VCaP (cell line): Measurements from ENCODE around the gene GATA1.

ENCODE experiments used
- H3K27ac ChIP-seq: fragments of 450-650 bp; 2 replicates; pipeline ENCODE4 v1.5.1; 2017
- TF ChIP-seq, protein P1 (sequence below): fragments of 450-650 bp; conservative IDR thresholded peaks from 2 replicates; pipeline ENCODE4 v1.5.1; 2017; ENCODE audit warnings: mild to moderate bottlenecking, moderate library complexity

Gene GATA1

DNA sequence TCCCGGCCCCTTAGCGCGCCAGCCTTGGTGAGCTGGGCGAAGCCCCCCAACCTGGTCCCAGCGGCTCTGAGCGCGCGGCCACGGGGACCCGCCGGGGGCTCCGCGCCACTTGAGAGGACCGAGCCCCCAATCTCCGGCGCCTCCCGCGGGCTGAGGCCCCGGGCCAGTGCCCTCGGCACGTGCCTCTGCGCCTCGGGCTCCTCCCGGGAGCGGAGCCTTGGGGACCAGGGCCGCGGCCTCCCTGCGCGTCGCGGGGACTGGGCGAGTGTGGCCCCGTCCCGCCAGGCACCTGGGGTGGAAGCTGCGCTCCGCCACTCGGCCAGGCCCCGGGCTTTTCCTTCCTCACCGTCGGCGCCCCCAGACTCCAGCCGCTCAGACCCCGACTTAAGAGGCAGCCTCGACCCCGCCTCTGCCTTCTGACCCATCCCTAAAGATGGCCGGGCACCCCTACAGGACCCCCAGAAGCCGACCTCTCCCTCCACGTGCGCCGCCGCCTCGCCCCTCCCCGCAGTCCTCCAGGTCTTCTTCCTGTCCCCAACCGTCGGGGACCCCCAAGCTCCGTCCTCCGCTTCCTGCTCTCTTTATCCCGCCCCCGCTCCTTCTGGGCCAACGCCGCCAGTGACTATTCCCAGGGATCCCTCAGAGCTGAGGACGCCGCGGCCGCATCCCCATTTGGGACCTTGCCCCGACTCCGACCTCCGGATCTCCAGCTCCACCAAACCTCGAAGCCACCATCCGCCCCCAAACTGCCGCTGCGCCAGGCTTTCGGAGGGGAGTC lies 40.7 kb downstream of the GATA1 start:
- TF ChIP-seq, protein P1, sequence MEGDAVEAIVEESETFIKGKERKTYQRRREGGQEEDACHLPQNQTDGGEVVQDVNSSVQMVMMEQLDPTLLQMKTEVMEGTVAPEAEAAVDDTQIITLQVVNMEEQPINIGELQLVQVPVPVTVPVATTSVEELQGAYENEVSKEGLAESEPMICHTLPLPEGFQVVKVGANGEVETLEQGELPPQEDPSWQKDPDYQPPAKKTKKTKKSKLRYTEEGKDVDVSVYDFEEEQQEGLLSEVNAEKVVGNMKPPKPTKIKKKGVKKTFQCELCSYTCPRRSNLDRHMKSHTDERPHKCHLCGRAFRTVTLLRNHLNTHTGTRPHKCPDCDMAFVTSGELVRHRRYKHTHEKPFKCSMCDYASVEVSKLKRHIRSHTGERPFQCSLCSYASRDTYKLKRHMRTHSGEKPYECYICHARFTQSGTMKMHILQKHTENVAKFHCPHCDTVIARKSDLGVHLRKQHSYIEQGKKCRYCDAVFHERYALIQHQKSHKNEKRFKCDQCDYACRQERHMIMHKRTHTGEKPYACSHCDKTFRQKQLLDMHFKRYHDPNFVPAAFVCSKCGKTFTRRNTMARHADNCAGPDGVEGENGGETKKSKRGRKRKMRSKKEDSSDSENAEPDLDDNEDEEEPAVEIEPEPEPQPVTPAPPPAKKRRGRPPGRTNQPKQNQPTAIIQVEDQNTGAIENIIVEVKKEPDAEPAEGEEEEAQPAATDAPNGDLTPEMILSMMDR = no peak
- no peak overlapping the region for H3K27ac ChIP-seq

DNA sequence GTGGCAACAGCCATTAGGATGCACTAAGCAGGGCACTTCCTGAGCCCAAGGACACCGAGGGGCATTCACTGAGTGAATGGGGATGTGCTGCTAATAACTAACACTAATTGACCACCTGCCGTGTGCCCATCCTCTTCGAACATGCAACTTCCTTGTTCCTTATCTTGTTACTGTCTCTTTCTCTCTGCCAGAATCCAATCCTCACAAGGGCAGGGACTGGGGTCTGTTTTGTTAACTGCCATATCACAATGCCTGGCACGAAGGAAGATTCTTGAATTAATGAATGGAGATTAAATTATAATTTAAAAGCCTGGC lies 41.2 kb downstream of the GATA1 start:
- no peak overlapping the region for H3K27ac ChIP-seq
- TF ChIP-seq, protein P1 = no peak

DNA sequence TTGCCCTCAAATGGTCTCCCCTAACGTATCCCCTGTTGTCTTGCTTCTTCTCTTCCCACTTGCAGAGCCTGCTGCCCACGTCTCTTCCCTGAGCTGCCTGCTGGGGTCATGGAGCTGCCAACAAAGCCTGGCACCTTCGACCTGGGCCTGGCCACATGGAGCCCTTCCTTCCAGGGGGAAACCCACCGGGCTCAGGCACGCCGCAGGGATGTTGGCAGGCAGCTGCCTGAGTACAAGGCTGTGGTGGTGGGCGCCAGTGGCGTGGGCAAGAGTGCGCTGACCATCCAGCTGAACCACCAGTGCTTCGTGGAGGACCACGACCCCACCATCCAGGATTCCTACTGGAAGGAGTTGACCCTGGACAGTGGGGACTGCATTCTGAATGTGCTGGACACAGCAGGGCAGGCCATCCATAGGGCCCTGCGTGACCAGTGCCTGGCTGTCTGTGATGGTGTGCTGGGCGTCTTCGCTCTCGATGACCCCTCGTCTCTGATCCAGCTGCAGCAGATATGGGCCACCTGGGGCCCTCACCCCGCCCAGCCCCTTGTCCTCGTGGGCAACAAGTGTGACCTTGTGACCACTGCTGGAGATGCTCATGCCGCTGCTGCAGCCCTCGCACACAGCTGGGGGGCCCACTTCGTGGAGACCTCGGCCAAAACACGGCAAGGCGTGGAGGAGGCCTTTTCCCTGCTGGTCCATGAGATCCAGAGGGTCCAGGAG lies 42.8 kb downstream of the GATA1 start:
- TF ChIP-seq, protein P1 = no peak
- H3K27ac ChIP-seq = no peak overlapping the region

DNA sequence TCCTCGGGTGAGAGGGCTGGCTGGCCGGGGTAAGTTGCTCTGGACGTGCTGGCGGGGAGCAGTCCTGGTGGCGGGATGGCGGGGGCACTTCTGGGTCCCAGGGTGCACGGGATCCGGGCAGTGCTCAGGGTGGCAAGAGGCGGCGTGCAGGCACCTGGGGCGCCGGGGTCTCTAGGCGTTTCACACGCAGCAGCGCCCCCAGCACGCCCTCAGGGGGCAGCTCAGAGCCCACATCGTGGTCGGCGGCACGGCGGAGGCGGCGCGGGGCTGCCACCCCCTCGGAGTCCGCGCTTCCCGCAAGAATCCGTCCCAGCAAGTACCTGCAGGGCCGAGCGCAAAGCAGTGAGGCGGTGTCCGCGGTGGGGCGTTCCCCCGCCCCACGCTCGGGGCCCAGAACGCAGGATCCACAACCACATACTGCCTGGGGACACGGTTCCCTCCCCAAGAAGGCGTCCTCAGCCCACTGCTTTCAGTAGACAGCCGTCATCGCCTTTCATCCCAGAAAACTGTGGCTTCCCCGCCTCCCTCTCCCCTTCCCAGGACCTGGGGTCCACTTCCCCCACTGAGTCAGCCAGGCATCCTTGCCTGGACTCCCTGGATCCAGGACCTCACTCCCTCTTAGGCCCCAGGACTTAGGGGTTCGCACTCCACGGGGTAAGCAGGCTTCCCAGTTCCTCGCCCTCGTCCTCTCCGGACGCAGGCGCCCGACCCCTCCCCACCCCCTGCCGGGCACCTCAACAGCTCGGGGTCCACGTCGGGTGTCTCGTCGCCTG lies 44.9 kb downstream of the GATA1 start:
- TF ChIP-seq, protein P1 = no peak
- H3K27ac ChIP-seq = no peak overlapping the region

DNA sequence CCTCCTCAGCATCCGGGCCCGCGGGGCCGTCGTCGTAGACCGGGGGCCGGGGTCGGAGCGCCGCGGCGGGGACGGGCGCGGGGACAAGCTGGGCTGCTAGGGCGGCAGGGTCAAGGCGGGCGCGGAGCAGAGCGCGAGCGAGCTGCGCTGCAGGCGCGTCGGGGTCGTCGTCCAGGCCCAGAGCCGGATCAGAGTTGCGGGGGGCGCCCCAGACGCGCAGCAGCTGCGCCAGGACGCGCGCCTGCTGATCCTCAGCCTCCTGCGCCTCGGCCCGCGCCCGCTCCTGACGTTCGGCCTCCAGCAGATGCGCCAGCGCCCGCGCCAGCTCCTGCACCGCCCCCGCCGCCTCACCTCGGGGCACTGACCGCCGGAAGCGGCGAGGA lies 45.5 kb downstream of the GATA1 start:
- H3K27ac ChIP-seq = no peak overlapping the region
- TF ChIP-seq, protein P1 = no peak

DNA sequence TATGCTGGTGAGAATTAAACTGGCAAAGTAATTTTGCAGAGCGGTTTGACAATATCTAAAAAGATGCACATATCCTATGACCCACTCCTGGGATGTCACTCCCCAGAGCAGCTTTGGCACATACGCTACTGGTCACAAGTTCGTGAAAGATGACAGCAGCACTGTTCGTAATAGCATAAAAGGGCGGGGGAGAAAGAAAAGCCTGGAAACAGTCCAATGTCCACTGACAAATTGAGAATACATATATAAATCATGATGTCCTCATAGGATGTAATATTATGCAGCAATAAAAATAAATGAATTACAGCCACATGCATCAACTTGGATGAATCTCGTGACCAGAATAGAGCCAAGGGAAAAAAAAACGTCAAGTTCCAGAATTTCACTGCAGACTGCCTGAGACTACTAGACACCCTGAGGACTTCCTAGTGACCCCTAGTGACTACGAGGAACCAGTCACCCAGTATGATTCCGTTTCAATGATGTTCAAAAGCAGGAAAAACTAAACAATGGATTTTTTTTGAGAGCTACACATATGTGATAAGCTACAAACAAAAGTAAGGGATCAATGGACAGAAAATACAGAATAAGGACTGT lies 47.2 kb downstream of the GATA1 start:
- TF ChIP-seq, protein P1 = no peak
- H3K27ac ChIP-seq = no peak overlapping the region

DNA sequence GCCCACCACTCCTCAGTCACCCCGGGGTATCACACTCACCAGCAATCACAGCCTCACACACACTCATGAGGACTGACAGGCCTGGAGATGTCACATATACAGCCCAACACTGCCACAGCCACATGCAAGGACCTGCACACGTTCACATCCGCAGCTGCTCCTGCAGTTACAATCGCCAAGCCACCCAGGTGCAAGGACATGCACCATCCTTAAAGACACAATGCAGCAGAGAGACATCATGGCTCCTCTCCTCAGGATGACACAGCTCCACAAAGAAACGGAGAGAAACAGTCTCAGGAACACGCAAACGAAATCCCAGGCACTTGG lies 48.0 kb downstream of the GATA1 start:
- H3K27ac ChIP-seq = 0 out of 2 replicates have a peak overlapping the region, but pooled peaks have one; percentile 26
- TF ChIP-seq, protein P1 = no peak
